Endothelial cell of umbilical vein (primary cell): ENCODE data around the gene ATP6V1E1. TPM values are rescaled to one million over a fixed set of nuclear protein-coding genes. Genes with fewer than 3 reads are reported as not detected.

ENCODE experiments used
- BruUV-seq: library from RNA; stranded (reverse); fragments of 400-500 nt; replicated peaks from 2 replicates; lab custom pipeline; 2021; lab: Mats Ljungman, UMichigan
- CTCF ChIA-PET: fragments of 300-600, 350-600 bp; sonication (Branson Sonifier 250); formaldehyde crosslinking; loops from one replicate; lab custom pipeline; 2021; ENCODE audit warnings: antibody characterized with exemption, inconsistent platforms; lab: Charles Lee
- POLR2A ChIA-PET: fragments of 300-600, 350-600 bp; sonication (Branson Sonifier 250); formaldehyde crosslinking; loops from one replicate; lab custom pipeline; 2021; ENCODE audit warnings: antibody characterized with exemption, inconsistent platforms; lab: Charles Lee
- DNase-seq: peaks from one replicate; pipeline ENCODE4 v3.0.0-alpha.2; 2011; ENCODE audit warnings: low read depth, low spot score
- FAIRE-seq: peaks from 2 replicates; lab custom pipeline; 2011; peaks lifted over from hg19 to GRCh38; lab: Jason Lieb, UNC
- H2AFZ ChIP-seq: 2 replicates; pipeline ENCODE4 v1.6.0; 2012; ENCODE audit warnings: low read depth, low read length, control low read depth, inconsistent platforms
- H3K27ac ChIP-seq: 2 replicates; pipeline ENCODE4 v1.5.1; 2011; ENCODE audit warnings: low read depth, mild to moderate bottlenecking, control low read depth, low read length, moderate library complexity; ENCODE audit not compliant: insufficient read depth
- H3K27me3 ChIP-seq, 2 experiments: 2 replicates each; pipeline versions ENCODE4 v1.6.0 to v1.6.1; 2011; ENCODE audit warnings: low read length in 2 of 2, mixed read lengths in 1 of 2; ENCODE audit not compliant: control insufficient read depth in 2 of 2, insufficient read depth in 2 of 2
- H3K36me3 ChIP-seq, 2 experiments: 2 replicates in 1 of 2; 3 replicates in 1 of 2; pipeline ENCODE4 v1.5.1; 2011; ENCODE audit warnings: low read length in 2 of 2, mild to moderate bottlenecking in 1 of 2, moderate library complexity in 1 of 2; ENCODE audit not compliant: control insufficient read depth in 2 of 2, insufficient read depth in 2 of 2; ENCODE audit errors: extremely low read depth in 1 of 2
- H3K4me1 ChIP-seq: 3 replicates; pipeline ENCODE4 v1.5.1; 2011; ENCODE audit warnings: mild to moderate bottlenecking, low read length; ENCODE audit not compliant: control insufficient read depth, insufficient read depth; ENCODE audit errors: extremely low read depth
- H3K4me2 ChIP-seq: 2 replicates; pipeline ENCODE4 v1.6.1; 2011; ENCODE audit warnings: low read length, control low read depth, mixed read lengths; ENCODE audit not compliant: insufficient read depth
- H3K4me3 ChIP-seq, 3 experiments: fragments of 200-600 bp in 1 of 3; sonication (generic), shearing (Covaris generic) in 1 of 3; replicated peaks in 1 of 3; 2 replicates each; pipeline ENCODE4 v1.5.1; 2011 to 2016; ENCODE audit warnings: control low read depth in 3 of 3, low read length in 3 of 3, mild to moderate bottlenecking in 2 of 3, inconsistent platforms in 1 of 3, low read depth in 1 of 3, moderate library complexity in 1 of 3; ENCODE audit not compliant: insufficient read depth in 1 of 3
- H3K79me2 ChIP-seq: 2 replicates; pipeline ENCODE4 v1.6.0; 2012; ENCODE audit warnings: low read length, inconsistent platforms; ENCODE audit not compliant: control insufficient read depth, insufficient read depth
- H3K9ac ChIP-seq: replicated peaks from 2 replicates; pipeline ENCODE3; 2011; ENCODE audit warnings: low read length, control low read depth; ENCODE audit not compliant: insufficient read depth; ENCODE audit errors: extremely low read depth
- H3K9me1 ChIP-seq: replicated peaks from 3 replicates; pipeline ENCODE4 v1.6.0; 2011; ENCODE audit warnings: mild to moderate bottlenecking, low read length; ENCODE audit not compliant: control insufficient read depth, insufficient read depth; ENCODE audit errors: extremely low read depth
- H3K9me3 ChIP-seq: replicated peaks from 2 replicates; pipeline ENCODE4 v1.5.1; 2012; ENCODE audit warnings: low read length, inconsistent platforms; ENCODE audit not compliant: control insufficient read depth, insufficient read depth
- H4K20me1 ChIP-seq: replicated peaks from 2 replicates; pipeline ENCODE3; 2011; ENCODE audit warnings: mild to moderate bottlenecking, low read length; ENCODE audit not compliant: control insufficient read depth, insufficient read depth; ENCODE audit errors: extremely low read depth
- CTCF ChIP-seq, 2 donors: IDR thresholded peaks; 1 replicate in 1 of 2; 2 replicates in 1 of 2; pipeline ENCODE4 v1.5.1; 2011; ENCODE audit warnings: low read length in 2 of 2, mild to moderate bottlenecking in 2 of 2, moderate library complexity in 2 of 2, control low read depth in 1 of 2, inconsistent platforms in 1 of 2, low read depth in 1 of 2; ENCODE audit not compliant: insufficient read depth in 1 of 2; ENCODE audit errors: extremely low read depth in 1 of 2
- EZH2 ChIP-seq: IDR thresholded peaks from 2 replicates; pipeline ENCODE4 v1.6.1; 2012; ENCODE audit warnings: borderline replicate concordance, low read depth, mild to moderate bottlenecking, moderate library complexity, low read length, inconsistent platforms; ENCODE audit not compliant: severe bottlenecking
- FOS ChIP-seq: IDR thresholded peaks from 2 replicates; pipeline ENCODE4 v1.6.1; 2011; ENCODE audit warnings: mild to moderate bottlenecking, low read length, moderate library complexity, borderline replicate concordance; ENCODE audit not compliant: insufficient read depth
- GATA2 ChIP-seq: IDR thresholded peaks from 2 replicates; pipeline ENCODE4 v1.7.0; 2011; ENCODE audit warnings: low read depth, mild to moderate bottlenecking, moderate library complexity, mixed read lengths, low read length; ENCODE audit not compliant: insufficient read length, insufficient read depth
- JUN ChIP-seq: IDR thresholded peaks from 2 replicates; pipeline ENCODE4 v1.6.1; 2011; ENCODE audit warnings: borderline replicate concordance, low read depth; ENCODE audit not compliant: insufficient read length, insufficient read depth
- MAX ChIP-seq: IDR thresholded peaks from 2 replicates; pipeline ENCODE4 v1.6.1; 2011; ENCODE audit not compliant: insufficient read depth, insufficient read length
- MYC ChIP-seq: IDR thresholded peaks from one replicate; pipeline ENCODE4 v1.6.1; 2011; ENCODE audit warnings: mild to moderate bottlenecking, low read depth, low read length
- POLR2A ChIP-seq: IDR thresholded peaks from 2 replicates; pipeline ENCODE4 v1.6.1; 2012; ENCODE audit warnings: low read depth, mild to moderate bottlenecking, control low read depth, low read length
- POLR2AphosphoS5 ChIP-seq: IDR thresholded peaks from 2 replicates; pipeline ENCODE4 v1.6.1; 2012; ENCODE audit warnings: low read depth, mild to moderate bottlenecking, control low read depth, low read length, moderate library complexity; ENCODE audit not compliant: insufficient read depth
- dilution Hi-C: fragments of 300-500 bp; cut with MboI; formaldehyde crosslinking; loops from one replicate; pipeline ENCODE4 v1.15.0; 2019; ENCODE audit warnings: low sequenced_read_pairs; ENCODE audit not compliant: extremely low pct_ligation_motif_present
- intact Hi-C: fragments of 100-400 bp; cut with micrococcal nuclease; formaldehyde crosslinking; loops from one replicate; pipeline ENCODE4 v1.10.0; 2022
- polyA plus RNA-seq, 4 experiments: library from polyadenylated mRNA; depleted of rRNA in 3 of 4; stranded (reverse) in 3 of 4; unstranded in 1 of 4; fragments of >200 nt; gene quantifications; 2 replicates each; pipeline versions ENCODE4 v1.2.1 to v1.2.3, GENCODE V29; 2011 to 2012; ENCODE audit warnings: missing spikeins in 1 of 4
- total RNA-seq: library from RNA; stranded (reverse); gene quantifications from 2 replicates; pipeline ENCODE4 v1.2.3, GENCODE V29; 2021

Gene ATP6V1E1
- total and polyA plus RNA-seq, 2 donors (not counting 3 experiments of a cell fraction or from before 2014, with no cell fraction given), result 95.2 to 113 TPM

- dilution Hi-C loops, result no loop called here
- TF ChIP-seq MAX (no peak), MYC (no peak), EZH2 (no peak), POLR2AphosphoS5 (no peak), FOS (no peak), GATA2 (no peak), CTCF (IDR thresholded peaks at IDR 0.05; ENCODE audit: extremely low read depth in 1 of 2, insufficient read depth in 1 of 2, low read depth in 1 of 2, low read length in 2 of 2) (no peak), JUN (no peak), POLR2A (no peak)
- Histone ChIP-seq H3K4me1 (no peaks in the 10 kb centered on the region), H3K27ac (no peak overlapping the region), H3K27me3 (no peaks in the 10 kb centered on the region), H4K20me1 (no peaks in the 10 kb centered on the region), H3K4me2 (no peak overlapping the region), H3K9me3 (no peaks in the 10 kb centered on the region), H3K9ac (no peak overlapping the region), H3K4me3 (no peak overlapping the region), H3K79me2 (no peaks in the 10 kb centered on the region), H2AFZ (no peak overlapping the region), H3K9me1 (no peaks in the 10 kb centered on the region), H3K36me3 (no peaks in the 10 kb centered on the region)
- no peak for DNase-seq
- no TSS peak for BruUV-seq
- no peak for FAIRE-seq
- POLR2A ChIA-PET, result no interaction called here
- CTCF ChIA-PET, result no interaction called here
- intact Hi-C loops, result no loop called here
Observed at GRCh38 chr22:17576470-17576869, 52.1 kb downstream of the ATP6V1E1 start.
